ENCODE data around the gene TMEM272. TPM values are rescaled to one million over a fixed set of nuclear protein-coding genes. Genes with fewer than 3 reads are reported as not detected.

Gene TMEM272
- total RNA-seq, 1 experiment from 2014 or later = 0.14 TPM

GRCh38 chr13:51771418-51772104 lies 73.4 kb downstream of the TMEM272 start:
- Histone ChIP-seq H3K9me3 (no peaks in the 10 kb centered on the region), H3K36me3 (ENCODE audit: control insufficient read depth, insufficient read depth, low read length) (no peaks in the 10 kb centered on the region), H3K4me3 (ENCODE audit: low read depth, low read length) (no peak overlapping the region), H3K4me1 (no peaks in the 10 kb centered on the region), H3K27me3 (replicated peaks; ENCODE audit: control insufficient read depth, insufficient read depth, low read length) (no peaks in the 10 kb centered on the region)
- Mint-ChIP-seq H3K4me1 (ENCODE audit: low read depth, unreplicated experiment) (no peaks in the 10 kb centered on the region), H3K9me3 (ENCODE audit: unreplicated experiment) (no peaks in the 10 kb centered on the region), H3K4me3 (ENCODE audit: unreplicated experiment) (no peak overlapping the region), H3K36me3 (ENCODE audit: insufficient read depth, unreplicated experiment) (peaks cover 6% of the 10 kb centered on the region), H3K27ac (ENCODE audit: unreplicated experiment) (no peak overlapping the region), H3K27me3 (ENCODE audit: insufficient read depth, unreplicated experiment) (no peaks in the 10 kb centered on the region)
- DNase-seq = no peak
- intact Hi-C loops (cut with micrococcal nuclease; ENCODE audit: unreplicated experiment) = no loop called here
- ChIA-PET CTCF (interaction anchor here (0.6 to 1.0 kb wide), 2 partner anchors 26 kb away, joined by 3 to 7 read pairs; no protein-coding TSS in a partner anchor), POLR2A (no interaction called here)
- BruUV-seq (replicated peaks) = no TSS peak
- TF ChIP-seq, protein P1, sequence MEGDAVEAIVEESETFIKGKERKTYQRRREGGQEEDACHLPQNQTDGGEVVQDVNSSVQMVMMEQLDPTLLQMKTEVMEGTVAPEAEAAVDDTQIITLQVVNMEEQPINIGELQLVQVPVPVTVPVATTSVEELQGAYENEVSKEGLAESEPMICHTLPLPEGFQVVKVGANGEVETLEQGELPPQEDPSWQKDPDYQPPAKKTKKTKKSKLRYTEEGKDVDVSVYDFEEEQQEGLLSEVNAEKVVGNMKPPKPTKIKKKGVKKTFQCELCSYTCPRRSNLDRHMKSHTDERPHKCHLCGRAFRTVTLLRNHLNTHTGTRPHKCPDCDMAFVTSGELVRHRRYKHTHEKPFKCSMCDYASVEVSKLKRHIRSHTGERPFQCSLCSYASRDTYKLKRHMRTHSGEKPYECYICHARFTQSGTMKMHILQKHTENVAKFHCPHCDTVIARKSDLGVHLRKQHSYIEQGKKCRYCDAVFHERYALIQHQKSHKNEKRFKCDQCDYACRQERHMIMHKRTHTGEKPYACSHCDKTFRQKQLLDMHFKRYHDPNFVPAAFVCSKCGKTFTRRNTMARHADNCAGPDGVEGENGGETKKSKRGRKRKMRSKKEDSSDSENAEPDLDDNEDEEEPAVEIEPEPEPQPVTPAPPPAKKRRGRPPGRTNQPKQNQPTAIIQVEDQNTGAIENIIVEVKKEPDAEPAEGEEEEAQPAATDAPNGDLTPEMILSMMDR (IDR thresholded peaks at IDR 0.05; ENCODE audit: insufficient read depth in 1 of 2, low read depth in 1 of 2, low read length in 1 of 2, severe bottlenecking in 1 of 2, unreplicated experiment in 1 of 2) = no peak

GRCh38 chr13:51770681-51771417 lies 74.1 kb downstream of the TMEM272 start:
- intact Hi-C loops (cut with micrococcal nuclease; ENCODE audit: unreplicated experiment) = no loop called here
- Histone ChIP-seq H3K4me3 (ENCODE audit: low read depth, low read length) (no peak overlapping the region), H3K4me1 (no peaks in the 10 kb centered on the region), H3K9me3 (no peaks in the 10 kb centered on the region), H3K27me3 (replicated peaks; ENCODE audit: control insufficient read depth, insufficient read depth, low read length) (no peaks in the 10 kb centered on the region), H3K36me3 (ENCODE audit: control insufficient read depth, insufficient read depth, low read length) (no peaks in the 10 kb centered on the region)
- BruUV-seq (replicated peaks) = no TSS peak
- TF ChIP-seq, protein P1 (IDR thresholded peaks at IDR 0.05; ENCODE audit: insufficient read depth in 1 of 2, low read depth in 1 of 2, low read length in 1 of 2, severe bottlenecking in 1 of 2, unreplicated experiment in 1 of 2) = no peak
- Mint-ChIP-seq H3K4me1 (ENCODE audit: low read depth, unreplicated experiment) (no peaks in the 10 kb centered on the region), H3K27me3 (ENCODE audit: insufficient read depth, unreplicated experiment) (no peaks in the 10 kb centered on the region), H3K9me3 (ENCODE audit: unreplicated experiment) (no peaks in the 10 kb centered on the region), H3K27ac (ENCODE audit: unreplicated experiment) (no peak overlapping the region), H3K36me3 (ENCODE audit: insufficient read depth, unreplicated experiment) (peaks cover 6% of the 10 kb centered on the region), H3K4me3 (ENCODE audit: unreplicated experiment) (no peak overlapping the region)
- POLR2A ChIA-PET = no interaction called here
- CTCF ChIA-PET = interaction anchor here (1.0 kb wide), 1 partner anchor 27 kb away, joined by 3 read pairs; no protein-coding TSS in a partner anchor
- DNase-seq = no peak

- intact Hi-C loops (cut with micrococcal nuclease; ENCODE audit: unreplicated experiment) = no loop called here
- Mint-ChIP-seq H3K27me3 (ENCODE audit: insufficient read depth, unreplicated experiment) (no peaks in the 10 kb centered on the region), H3K4me3 (ENCODE audit: unreplicated experiment) (no peak overlapping the region), H3K4me1 (ENCODE audit: low read depth, unreplicated experiment) (no peaks in the 10 kb centered on the region), H3K9me3 (ENCODE audit: unreplicated experiment) (no peaks in the 10 kb centered on the region), H3K27ac (ENCODE audit: unreplicated experiment) (no peak overlapping the region), H3K36me3 (ENCODE audit: insufficient read depth, unreplicated experiment) (peaks cover 6% of the 10 kb centered on the region)
- CTCF ChIA-PET = no interaction called here
- no peak overlapping the region for H3K4me3 ChIP-seq (ENCODE audit: low read depth, low read length)
- no peaks in the 10 kb centered on the region for H3K36me3 ChIP-seq (ENCODE audit: control insufficient read depth, insufficient read depth, low read length)
- BruUV-seq (replicated peaks) = no TSS peak
- DNase-seq = no peak
- H3K4me1 ChIP-seq = no peaks in the 10 kb centered on the region
- TF ChIP-seq, protein P1 (IDR thresholded peaks at IDR 0.05; ENCODE audit: insufficient read depth in 1 of 2, low read depth in 1 of 2, low read length in 1 of 2, severe bottlenecking in 1 of 2, unreplicated experiment in 1 of 2) = no peak
- POLR2A ChIA-PET = no interaction called here
- no peaks in the 10 kb centered on the region for H3K27me3 ChIP-seq (replicated peaks; ENCODE audit: control insufficient read depth, insufficient read depth, low read length)
- H3K9me3 ChIP-seq = no peaks in the 10 kb centered on the region
Measured at GRCh38 chr13:51770160-51770559, 74.8 kb downstream of the TMEM272 start.
